NCI-H1436 treated with DMSO at 0.1 percent for 48 hours (cell line): ENCODE results near the gene TCAP.

ENCODE experiments used
- DNase-seq: peaks from one replicate; lab custom pipeline; 2025; lab: John Stamatoyannopoulos, UW

Gene TCAP

DNA sequence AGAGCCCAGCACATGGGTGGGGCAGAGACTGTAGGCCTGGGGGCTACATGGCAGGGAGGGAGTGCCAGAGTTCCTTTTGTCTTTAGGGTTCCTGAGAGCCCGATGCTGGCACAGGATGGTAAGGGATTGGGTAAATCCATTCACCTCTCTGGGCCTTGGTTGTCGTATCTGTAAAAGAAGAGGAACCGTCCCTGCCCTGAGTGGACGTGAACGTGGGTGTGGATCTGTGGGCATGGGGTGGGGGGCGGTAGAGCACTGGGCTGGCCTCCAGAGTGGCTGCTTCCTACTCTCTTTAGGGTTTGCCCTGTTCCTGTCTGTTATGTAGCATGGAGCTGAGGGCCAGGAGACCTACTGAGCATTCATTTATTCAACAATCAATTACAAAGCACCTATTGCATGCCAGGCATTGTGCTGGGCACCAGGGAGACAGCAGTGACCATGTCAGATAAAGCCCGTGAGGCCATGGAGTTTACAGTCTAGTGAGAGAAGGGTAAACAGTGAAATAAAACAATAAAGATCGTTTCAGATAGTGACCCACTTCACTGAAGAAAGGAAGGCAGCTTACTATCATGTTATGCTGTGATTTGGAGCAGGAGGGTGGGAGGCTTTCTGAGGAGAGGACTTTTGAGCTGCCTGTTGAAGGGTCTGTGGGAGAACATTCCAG is 13.1 kb upstream of the TCAP start:
- no peak for DNase-seq

DNA sequence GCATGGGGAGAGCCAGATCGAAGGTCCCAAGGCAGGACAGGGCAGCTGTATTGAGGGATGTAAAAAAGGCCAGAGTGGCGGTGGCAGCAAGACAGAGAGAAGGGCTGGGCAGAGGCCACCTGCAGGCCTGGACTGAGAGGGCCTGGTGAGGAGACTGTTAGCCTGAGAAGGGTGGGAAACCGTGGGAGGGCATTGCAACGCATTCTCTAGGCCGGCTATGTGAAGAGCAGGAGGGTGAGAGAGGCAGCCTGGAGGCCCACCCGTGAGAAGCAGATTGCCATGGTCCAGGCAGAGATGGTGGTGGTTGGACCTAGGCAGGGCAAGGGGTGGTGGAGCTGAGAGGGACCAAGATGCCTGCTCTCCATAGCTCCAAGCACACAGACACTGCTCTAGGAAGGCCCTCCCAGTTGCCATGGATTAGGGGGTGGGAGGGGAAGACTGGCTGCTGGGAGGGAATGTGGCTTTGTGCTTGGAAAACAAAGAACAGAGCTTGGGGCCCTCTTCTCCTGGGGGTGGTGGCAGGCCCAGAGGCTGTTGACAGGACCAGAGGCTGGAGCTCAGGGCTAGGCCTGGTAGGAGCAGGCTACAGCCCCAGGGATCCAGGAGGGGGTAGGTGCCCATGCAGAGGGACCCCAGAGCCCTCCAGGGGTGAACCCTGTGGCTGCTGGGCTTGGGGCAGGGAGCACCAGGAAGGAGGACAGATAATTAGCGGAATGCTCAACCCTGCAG is 12.4 kb upstream of the TCAP start:
- no peak for DNase-seq

DNA sequence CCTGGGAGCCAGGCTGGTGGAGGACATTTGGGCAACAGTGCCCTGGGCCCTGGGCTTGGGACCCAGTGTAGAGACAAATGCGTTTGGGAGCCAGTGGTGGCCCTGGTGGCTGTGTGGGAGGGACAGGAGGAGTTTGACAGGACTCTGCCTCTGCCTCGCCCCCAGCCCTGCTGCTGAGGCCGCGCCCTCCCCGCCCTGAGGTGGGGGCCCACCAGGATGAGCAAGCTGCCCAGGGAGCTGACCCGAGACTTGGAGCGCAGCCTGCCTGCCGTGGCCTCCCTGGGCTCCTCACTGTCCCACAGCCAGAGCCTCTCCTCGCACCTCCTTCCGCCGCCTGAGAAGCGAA is 11.9 kb upstream of the TCAP start:
- no peak for DNase-seq

DNA sequence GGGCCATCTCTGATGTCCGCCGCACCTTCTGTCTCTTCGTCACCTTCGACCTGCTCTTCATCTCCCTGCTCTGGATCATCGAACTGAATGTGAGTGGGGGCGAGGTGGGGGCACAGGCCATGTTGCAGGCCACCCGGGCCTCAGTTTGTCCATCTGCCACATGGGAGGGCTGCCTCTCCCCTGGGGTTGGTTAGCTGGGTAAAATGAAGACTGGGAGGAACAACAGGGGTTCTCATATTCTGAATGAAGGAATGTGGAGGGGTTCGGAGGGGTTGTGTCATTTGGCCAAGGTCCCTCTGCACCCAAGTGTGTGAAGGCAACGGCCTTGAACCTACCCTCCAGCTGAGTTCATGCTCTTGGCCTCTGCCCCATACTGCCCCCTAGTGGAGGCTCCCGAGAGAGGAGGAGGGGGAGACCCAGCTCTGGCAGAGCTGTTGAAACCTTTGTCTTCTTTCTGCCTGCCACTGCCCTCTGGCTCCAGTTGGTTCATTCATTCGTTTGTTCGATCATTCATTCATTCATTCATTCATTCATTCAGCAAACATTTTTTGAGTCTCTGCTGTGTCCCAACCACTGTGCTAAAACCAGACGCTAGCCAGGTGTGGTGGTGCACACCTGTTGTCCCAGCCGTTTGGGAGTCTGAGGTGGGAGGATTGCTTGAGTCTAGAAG is 11.4 kb upstream of the TCAP start:
- DNase-seq: no peak

DNA sequence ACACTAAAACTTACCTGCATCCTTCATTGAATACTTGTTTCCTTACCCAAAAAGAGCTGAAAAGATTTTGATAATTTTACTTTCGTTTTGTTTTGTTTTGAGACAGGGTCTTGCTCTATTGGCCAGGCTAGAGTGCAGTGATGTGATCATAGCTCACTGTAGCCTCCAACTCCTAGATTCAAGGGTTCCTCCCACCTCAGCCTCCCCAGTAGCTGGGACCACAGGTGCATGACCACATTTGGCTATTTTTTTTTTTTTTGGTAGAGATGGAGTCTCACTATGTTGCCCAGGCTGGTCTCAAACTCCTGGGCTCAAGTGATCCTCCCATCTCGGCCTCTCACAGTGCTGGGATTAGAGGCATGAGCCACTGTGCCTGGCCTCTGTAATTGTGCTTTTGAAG is 10.0 kb upstream of the TCAP start:
- DNase-seq: no peak

DNA sequence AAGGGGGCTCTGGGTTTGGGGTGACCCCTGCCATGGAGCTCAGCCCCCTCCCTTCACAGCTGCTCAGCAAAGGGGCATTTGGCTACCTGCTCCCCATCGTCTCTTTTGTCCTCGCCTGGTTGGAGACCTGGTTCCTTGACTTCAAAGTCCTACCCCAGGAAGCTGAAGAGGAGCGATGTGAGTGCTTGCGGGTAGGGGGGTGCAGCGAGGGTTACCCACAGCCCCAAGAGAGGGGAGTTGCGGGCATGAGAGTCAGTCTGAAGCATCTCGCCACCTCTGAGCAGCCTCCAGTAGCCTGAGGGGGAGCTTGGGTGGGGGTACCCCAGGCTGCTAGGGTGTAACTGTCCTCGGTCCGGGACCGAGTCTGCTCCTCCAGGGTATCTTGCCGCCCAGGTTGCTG is 6.8 kb upstream of the TCAP start:
- DNase-seq: no peak

DNA sequence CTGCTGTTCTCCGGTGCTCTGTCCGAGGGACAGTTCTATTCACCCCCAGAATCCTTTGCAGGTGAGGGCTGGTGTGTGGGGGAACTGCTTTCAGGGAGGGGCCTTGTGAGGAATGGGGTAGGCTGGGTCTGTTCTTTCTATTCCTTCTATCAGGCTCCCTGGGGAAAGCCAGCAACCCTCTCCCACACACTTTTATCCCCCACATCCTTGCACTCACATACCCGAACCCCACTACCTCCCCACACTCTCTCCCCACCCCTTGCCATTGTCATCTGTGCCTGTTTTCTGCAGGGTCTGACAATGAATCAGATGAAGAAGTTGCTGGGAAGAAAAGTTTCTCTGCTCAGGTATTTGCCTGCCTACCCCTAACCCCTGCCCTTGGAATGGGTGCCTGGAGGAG is 6.4 kb upstream of the TCAP start:
- DNase-seq: no peak

DNA sequence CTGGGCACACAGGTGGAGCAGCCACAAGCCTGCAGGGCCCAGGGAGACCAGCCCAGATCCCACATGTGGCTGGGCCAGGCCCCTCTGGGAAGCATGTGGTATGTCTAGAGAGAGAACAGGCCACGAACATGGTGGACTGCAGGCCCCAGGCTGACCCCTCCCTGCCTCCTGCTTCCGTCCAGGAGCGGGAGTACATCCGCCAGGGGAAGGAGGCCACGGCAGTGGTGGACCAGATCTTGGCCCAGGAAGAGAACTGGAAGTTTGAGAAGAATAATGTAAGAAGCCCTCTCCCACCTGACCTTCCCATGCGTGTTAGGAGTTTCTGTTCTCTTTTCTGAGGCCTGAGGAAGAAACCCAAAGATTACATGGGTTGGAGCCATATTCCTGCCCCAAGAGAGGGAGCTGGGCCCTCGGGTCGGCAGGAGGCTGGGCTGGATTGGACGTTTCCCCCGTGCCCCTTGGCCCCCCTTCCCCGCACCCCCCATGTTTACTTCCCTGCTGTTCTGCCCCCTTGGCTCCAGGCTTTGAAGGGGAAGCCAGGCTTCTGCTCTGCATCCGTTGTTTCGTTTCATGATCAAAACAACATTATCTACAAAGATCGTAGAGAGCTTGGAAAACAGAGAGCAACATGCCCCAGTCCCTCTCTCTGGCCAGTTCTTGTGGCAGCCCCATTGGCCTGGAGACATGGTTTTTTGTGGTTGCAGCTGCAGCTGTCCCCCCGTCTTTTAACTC is 5.7 kb upstream of the TCAP start:
- DNase-seq: no peak

DNA sequence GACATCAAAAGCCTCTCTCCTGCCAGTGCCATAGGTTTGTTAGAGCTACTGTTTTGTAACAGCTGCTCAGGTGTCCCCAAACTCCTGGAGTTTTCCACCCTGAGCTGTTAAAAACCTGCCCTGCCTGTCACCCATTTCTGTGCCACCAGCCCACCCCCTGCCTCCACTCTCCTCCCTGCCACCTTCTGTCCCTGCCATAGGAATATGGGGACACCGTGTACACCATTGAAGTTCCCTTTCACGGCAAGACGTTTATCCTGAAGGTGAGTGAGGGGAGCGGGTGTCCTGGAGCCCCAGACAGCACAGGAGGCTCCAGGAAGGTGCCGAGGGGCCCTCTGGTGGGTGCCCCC is 5.2 kb upstream of the TCAP start:
- no peak for DNase-seq

DNA sequence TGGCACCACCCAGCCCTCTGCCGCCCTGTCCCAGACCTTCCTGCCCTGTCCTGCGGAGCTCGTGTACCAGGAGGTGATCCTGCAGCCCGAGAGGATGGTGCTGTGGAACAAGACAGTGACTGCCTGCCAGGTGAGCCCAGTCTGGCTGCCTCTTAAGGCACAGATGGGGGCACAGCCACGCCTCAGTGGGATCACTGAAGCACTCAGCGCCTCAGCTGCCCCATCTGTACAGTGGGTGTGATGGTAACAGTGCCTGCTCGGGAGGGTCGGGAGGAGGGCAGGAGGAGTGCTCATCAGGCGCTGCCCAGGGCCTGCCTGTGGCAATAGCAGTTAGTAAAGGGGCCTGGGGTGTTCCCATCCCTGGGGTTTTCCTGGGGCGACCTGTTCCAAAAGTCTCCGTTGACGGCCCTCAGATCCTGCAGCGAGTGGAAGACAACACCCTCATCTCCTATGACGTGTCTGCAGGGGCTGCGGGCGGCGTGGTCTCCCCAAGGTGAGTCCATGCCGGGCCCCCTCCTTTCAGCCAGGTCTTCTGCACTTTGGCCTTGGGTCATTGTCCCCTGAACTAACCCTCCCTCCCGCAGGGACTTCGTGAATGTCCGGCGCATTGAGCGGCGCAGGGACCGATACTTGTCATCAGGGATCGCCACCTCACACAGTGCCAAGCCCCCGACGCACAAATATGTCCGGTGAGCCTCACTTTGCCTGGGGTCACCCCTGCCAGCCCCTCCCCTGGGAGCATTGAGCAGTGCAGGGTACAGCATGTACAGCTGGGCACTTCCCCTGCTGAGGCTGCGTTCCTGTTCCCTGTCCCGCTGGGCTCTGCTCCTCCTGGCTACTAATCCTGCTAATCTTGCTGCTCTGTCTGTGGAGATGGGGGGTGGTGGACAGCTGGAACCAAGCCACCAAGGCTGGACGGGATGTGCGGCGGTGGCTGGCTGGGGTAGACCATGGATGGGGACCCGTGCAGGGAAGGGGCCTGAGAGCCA is 4.5 kb upstream of the TCAP start:
- DNase-seq: no peak

DNA sequence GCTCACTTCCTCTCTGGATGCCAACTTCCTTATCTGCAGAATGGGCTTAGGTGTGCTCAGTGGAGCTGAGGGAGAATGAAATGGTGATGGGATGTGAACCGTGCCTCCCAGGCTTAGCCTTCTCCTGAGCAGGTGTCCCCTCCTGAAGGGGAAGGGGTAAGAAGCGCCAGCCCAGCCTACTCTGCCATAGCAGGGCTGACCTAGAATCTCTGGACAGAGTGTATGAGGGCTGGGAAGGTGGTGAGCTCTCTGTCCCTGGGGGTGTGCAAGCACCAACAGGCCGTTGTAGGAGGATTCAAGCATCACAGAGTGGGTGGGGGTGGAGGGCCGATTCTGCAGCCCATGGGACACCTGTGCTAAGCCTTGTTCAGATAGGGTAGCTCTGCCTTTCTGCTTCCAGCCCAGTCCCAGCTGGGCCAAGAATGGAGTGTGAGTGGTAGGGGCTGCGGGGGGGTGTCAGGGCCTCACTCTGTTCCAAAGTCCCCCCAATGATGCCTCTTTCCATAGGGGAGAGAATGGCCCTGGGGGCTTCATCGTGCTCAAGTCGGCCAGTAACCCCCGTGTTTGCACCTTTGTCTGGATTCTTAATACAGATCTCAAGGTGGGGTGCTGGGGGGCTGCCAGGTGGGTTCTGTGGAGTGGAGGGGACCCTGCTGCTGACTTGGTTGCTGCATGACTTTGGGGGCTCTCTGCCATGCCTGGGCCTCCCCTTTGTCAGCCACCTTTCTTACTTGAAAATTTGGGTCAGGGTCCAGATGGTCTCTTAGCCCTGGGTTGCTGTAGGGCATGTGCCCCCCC is 3.2 kb upstream of the TCAP start:
- no peak for DNase-seq

DNA sequence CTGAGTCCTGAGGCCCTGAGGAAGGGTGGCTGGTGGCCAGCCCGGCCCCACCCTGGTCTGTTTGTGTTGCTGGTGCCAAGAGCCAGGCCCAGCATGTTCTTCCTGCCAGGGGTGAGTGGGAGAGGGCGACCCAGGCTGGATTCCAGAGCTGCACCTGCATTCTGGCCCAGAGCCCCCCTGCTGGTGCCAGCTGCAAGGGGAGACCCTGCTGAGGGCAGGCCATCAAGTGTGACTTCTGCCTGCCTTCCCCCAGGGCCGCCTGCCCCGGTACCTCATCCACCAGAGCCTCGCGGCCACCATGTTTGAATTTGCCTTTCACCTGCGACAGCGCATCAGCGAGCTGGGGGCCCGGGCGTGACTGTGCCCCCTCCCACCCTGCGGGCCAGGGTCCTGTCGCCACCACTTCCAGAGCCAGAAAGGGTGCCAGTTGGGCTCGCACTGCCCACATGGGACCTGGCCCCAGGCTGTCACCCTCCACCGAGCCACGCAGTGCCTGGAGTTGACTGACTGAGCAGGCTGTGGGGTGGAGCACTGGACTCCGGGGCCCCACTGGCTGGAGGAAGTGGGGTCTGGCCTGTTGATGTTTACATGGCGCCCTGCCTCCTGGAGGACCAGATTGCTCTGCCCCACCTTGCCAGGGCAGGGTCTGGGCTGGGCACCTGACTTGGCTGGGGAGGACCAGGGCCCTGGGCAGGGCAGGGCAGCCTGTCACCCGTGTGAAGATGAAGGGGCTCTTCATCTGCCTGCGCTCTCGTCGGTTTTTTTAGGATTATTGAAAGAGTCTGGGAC is 2.4 kb upstream of the TCAP start:
- DNase-seq: no peak

DNA sequence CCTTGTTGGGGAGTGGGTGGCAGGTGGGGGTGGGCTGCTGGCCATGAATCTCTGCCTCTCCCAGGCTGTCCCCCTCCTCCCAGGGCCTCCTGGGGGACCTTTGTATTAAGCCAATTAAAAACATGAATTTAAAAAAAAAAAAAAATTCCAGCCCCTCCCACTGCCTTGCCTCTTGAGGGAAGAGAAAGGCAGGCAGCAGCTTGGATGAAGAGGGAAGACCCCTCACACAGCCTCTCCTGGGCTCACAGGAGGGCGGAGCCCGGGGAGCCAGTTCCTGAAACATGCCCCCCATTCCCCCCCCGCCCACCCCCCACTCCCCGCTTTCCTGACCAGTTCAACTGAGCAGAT is 1.8 kb upstream of the TCAP start:
- no peak for DNase-seq

DNA sequence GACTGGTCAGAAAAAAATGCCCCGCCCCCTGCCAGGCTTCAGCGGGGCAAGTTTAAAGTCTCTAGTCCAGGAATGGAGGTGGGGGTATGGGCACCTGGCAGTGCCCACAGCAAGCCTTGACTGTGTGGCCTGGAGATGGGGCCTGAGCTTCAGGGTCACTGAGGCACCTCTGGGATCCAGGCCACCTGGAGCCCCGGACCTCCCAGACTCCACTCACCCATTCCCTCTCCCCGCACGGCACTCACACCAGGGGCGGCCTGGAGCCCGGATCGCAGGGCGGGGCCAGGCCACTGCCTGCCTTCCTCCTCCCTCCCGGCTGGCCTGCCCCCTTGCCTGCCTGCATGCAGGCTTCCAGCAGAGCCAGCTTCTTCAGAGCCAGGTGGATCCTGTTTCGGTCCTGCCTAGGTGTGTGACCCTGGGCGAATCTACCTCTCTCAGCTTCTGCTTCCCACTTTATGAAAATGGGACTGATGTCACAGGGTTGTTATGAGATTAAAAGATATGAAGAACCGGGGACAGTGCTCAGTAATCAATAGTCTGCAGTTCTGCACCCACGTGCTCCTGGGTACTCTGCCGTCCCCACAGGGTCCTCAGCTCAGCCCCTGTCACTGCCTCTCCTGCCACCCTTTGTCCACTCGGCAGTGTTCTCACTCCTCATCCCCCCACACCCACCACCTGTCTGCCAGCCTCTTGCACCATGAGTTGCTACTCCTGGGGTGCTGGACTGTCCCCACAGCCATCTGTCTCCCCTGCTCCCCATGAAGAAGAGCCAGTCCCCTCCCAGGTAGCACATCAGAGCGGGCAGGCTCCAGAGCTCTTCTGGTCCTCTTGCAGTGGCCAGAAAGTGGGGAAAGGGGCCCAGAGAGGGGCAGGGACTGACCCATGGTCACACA is 1.2 kb upstream of the TCAP start:
- DNase-seq: no peak

DNA sequence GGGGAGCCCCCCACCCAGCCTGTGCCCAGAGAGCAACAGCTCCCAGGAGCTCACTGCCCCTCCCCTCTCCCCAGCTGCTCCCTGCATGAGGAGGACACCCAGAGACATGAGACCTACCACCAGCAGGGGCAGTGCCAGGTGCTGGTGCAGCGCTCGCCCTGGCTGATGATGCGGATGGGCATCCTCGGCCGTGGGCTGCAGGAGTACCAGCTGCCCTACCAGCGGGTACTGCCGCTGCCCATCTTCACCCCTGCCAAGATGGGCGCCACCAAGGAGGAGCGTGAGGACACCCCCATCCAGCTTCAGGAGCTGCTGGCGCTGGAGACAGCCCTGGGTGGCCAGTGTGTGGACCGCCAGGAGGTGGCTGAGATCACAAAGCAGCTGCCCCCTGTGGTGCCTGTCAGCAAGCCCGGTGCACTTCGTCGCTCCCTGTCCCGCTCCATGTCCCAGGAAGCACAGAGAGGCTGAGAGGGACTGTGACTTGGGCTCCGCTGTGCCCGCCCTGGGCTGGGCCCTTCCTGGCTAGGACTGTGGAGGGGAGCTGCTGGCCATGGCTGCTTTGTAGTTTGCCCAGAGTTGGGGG is 584 bp downstream of the TCAP start:
- DNase-seq: no peak

DNA sequence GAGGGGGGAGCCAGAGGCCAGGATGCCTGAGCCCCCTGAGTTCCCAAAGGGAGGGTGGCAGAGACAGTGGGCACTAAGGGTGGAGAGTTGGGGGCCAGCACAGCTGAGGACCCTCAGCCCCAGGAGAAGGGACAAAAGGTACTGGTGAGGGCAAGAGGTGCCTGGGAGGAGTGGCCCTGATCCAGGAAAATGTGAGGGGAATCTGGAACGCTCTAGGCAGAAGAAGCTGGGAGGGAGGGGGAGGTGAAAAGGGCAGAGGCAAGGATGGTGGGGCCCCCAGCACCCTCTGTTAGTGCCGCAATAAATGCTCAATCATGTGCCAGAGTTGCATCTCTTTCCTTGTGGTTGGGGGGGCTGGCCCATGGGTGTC is 1.1 kb downstream of the TCAP start:
- no peak for DNase-seq

DNA sequence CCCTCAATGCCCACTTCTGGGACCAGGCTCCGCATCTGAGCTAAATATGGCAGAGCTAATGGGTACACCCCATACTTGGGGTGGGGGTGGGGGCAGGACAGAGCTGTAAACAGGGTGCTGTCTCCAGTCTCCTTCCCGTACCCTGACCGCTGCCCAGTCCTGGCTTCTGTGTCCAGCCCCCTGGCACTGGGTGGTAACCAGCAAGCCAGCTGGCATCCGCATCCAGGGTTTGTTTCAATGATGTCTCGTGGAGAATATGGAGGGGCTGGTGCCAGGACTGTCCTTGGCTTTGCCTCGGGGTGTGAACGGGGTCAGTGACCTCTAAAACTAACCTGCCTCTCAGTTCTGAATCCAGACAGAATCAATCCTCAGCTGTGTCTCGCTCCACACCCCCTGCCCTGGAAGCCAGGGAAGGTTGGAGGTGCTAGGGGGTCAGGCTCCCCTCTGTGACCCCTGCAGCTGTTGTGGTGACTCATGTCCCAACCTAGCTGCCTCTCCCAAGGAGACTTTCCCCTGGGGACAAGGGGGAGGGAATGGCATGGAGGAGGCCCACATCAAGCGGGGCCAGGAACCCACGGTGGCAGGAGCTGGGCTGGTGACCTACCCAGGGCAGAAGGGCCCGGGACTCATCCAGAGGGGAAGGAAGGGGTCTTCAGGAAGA is 1.6 kb downstream of the TCAP start:
- DNase-seq: no peak

DNA sequence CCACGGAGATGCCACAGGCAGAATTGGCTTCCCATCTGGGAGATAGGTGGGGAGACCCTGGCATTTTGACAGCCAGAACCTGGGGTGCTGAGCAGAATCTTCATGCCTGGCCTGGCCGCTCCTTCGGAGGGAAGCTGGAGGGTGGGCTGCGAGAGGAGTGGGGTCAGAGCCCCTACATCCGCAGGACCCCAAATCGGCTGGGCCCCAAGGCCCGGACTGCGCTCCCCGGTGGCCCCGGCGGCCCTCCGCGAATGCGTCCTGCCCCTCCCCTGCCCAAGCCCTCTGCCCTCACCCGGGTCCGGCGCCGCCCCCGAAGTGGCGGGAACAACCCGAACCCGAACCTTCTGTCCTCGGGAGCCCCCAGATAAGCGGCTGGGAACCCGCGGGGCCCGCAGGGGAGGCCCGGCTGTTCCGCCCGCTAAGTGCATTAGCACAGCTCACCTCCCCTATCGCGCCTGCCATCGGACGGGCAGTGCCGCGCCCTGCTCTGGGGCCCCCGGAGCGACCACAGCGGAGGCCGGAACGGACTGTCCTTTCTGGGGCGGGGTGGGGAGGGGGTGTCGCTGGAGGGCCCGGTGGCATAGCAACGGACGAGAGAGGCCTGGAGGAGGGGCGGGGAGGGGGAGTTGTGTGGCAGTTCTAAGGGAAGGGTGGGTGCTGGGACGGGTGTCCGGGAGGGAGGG is 2.3 kb downstream of the TCAP start:
- no peak for DNase-seq
